Liver (tissue), 9 donors: ENCODE results near the gene NUCKS1. TPM values are rescaled to one million over a fixed set of nuclear protein-coding genes. Genes with fewer than 3 reads are reported as not detected.
A peak's percentile ranks its signal among the peaks of the same experiment; 100 is the strongest.

Source experiments
- DNase-seq: peaks from one replicate; pipeline ENCODE4 v3.0.0-alpha.2; 2017; ENCODE audit warnings: low spot score
- H3K27ac ChIP-seq, 2 donors: one replicate each; pipeline ENCODE4 v1.7.0; 2013; ENCODE audit warnings: inconsistent platforms in 2 of 2, low read length in 2 of 2, control low read depth in 1 of 2, low read depth in 1 of 2, mild to moderate bottlenecking in 1 of 2
- H3K27me3 ChIP-seq, 4 donors: one replicate each; pipeline versions ENCODE4 v1.6.1 to v1.7.0; 2013; ENCODE audit warnings: low read length in 3 of 4, inconsistent platforms in 1 of 4, mild to moderate bottlenecking in 1 of 4, moderate library complexity in 1 of 4; ENCODE audit not compliant: control insufficient read depth in 4 of 4, insufficient read depth in 4 of 4
- H3K36me3 ChIP-seq, 4 donors: one replicate each; pipeline versions ENCODE4 v1.6.1 to v1.7.0; 2013; ENCODE audit warnings: low read length in 3 of 4, mild to moderate bottlenecking in 3 of 4, low read depth in 1 of 4, moderate library complexity in 1 of 4; ENCODE audit not compliant: control insufficient read depth in 4 of 4, insufficient read depth in 3 of 4
- H3K4me1 ChIP-seq, 4 donors: one replicate each; pipeline versions ENCODE4 v1.6.1 to v1.7.0; 2013; ENCODE audit warnings: low read length in 3 of 4, mild to moderate bottlenecking in 3 of 4, moderate library complexity in 1 of 4; ENCODE audit not compliant: control insufficient read depth in 4 of 4, insufficient read depth in 4 of 4
- H3K4me3 ChIP-seq, 3 donors: one replicate each; pipeline versions ENCODE4 v1.6.1 to v1.7.0; 2013; ENCODE audit warnings: low read length in 3 of 3, control low read depth in 1 of 3, low read depth in 1 of 3, mild to moderate bottlenecking in 1 of 3
- H3K9ac ChIP-seq, 2 donors: one replicate each; pipeline ENCODE4 v1.7.0; 2013; ENCODE audit warnings: low read length in 2 of 2, mild to moderate bottlenecking in 2 of 2, moderate library complexity in 2 of 2, control low read depth in 1 of 2, low read depth in 1 of 2
- H3K9me3 ChIP-seq, 4 donors: one replicate each; pipeline versions ENCODE4 v1.6.1 to v1.7.0; 2013; ENCODE audit warnings: low read length in 3 of 4; ENCODE audit not compliant: control insufficient read depth in 4 of 4
- ATF3 ChIP-seq: IDR thresholded peaks from 2 replicates; pipeline ENCODE4 v1.6.1; 2016; ENCODE audit warnings: antibody characterized with exemption
- EGR1 ChIP-seq, 2 donors: IDR thresholded peaks; 2 replicates each; pipeline ENCODE4 v1.6.1; 2016 to 2018; ENCODE audit warnings: antibody characterized with exemption in 2 of 2, low read depth in 2 of 2
- FOXA2 ChIP-seq: IDR thresholded peaks from 2 replicates; pipeline ENCODE4 v1.6.1; 2016; ENCODE audit warnings: antibody characterized with exemption
- HNF4A ChIP-seq, 2 donors: conservative IDR thresholded peaks; 2 replicates each; pipeline ENCODE4 v1.6.1; 2016; ENCODE audit warnings: antibody characterized with exemption in 2 of 2, mild to moderate bottlenecking in 2 of 2
- HNF4G ChIP-seq: IDR thresholded peaks from 2 replicates; pipeline ENCODE4 v1.6.1; 2016; ENCODE audit warnings: antibody characterized with exemption
- JUND ChIP-seq, 2 donors: IDR thresholded peaks; 2 replicates each; pipeline ENCODE4 v1.6.1; 2016; ENCODE audit warnings: antibody characterized with exemption in 2 of 2
- MAX ChIP-seq: IDR thresholded peaks from 2 replicates; pipeline ENCODE4 v1.6.1; 2016; ENCODE audit warnings: antibody characterized with exemption
- NR2F2 ChIP-seq: IDR thresholded peaks from 2 replicates; pipeline ENCODE4 v1.6.1; 2016; ENCODE audit warnings: antibody characterized with exemption
- RAD21 ChIP-seq, 2 donors: IDR thresholded peaks; 2 replicates each; pipeline ENCODE4 v1.6.1; 2016; ENCODE audit warnings: antibody characterized with exemption in 2 of 2, mild to moderate bottlenecking in 2 of 2
- RXRA ChIP-seq, 2 donors: IDR thresholded peaks; 2 replicates each; pipeline ENCODE4 v1.6.1; 2017 to 2018; ENCODE audit warnings: antibody characterized with exemption in 2 of 2, mild to moderate bottlenecking in 1 of 2
- SP1 ChIP-seq: IDR thresholded peaks from 2 replicates; pipeline ENCODE4 v1.6.1; 2018; ENCODE audit warnings: antibody characterized with exemption, mild to moderate bottlenecking
- TAF1 ChIP-seq: conservative IDR thresholded peaks from 2 replicates; pipeline ENCODE4 v1.6.1; 2016; ENCODE audit warnings: antibody characterized with exemption, mild to moderate bottlenecking
- WGBS: extraction: QIAGEN DNeasy Blood & Tissue Kit; methylation state at CpG from one replicate; pipeline ENCODE4 v1.1.7; 2013; 5-methylcytosine and 5-hydroxymethylcytosine counted together
- polyA plus RNA-seq, 2 donors: library from polyadenylated mRNA; stranded (reverse) in 1 of 2; unstranded in 1 of 2; fragments of 200-250 nt in 1 of 2; fragments of >200 nt in 1 of 2; fragmentation: Nextera tagmentation in 1 of 2; extraction: Ambion mirVana in 1 of 2; gene quantifications; one replicate each; pipeline versions ENCODE4 v1.2.1 to v1.2.3, GENCODE V29; 2013 to 2015
- total RNA-seq, 2 donors: library from RNA; depleted of rRNA; stranded (reverse); fragments of >200 nt; gene quantifications; one replicate each; pipeline ENCODE4 v1.2.3, GENCODE V29; 2014
- TF ChIP-seq, protein P1 (sequence below): IDR thresholded peaks from 2 replicates; pipeline ENCODE4 v1.6.1; 2016; ENCODE audit warnings: antibody characterized with exemption
- TF ChIP-seq, protein P2 (sequence below): IDR thresholded peaks from 2 replicates; pipeline ENCODE4 v1.6.1; 2016; ENCODE audit warnings: antibody characterized with exemption, mild to moderate bottlenecking
- TF ChIP-seq, protein P3 (sequence below): fragments of 150-350 bp; IDR thresholded peaks from 2 replicates; pipeline ENCODE4 v1.5.1; 2017; ENCODE audit warnings: improper control_type of control experiment, low read depth, low read length; ENCODE audit not compliant: missing input control
- donor health status: healthy.
- donor health status: healthy.
- donor health status: healthy.
- donor health status: healthy.
- donor health status: healthy.

NUCKS1 gene
- total and polyA plus RNA-seq, 4 donors = 27.0 to 86.1 (median 42.6) TPM

DNA sequence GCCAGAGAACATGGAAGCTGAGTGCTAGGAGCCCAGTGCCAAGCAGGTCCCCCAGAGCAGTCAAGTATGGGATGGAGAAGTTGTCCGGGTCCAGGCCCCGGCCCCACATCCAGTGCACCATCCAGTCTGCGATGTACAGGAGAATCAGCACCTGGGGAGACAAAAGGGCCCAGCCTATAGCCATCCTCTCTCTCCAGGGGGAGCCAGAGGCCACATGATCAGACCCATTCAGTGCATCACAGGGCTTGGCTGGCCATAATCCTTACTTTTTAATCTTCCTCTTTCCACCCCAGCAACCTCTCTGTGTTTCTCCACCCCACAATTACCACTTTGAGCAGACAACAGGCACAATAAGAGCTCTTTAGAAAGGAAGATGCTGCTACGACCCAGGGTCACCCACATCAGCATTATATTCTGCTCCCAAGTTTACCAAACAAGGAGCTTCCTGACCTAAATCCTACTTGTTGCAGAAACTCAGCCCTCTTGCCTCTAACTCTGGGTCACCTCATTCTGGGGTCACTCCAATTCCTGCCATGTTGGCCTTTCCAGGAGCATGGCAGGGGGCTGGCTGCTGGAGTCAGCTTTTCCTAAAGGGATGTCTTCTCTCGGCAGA is 41.7 kb upstream of the NUCKS1 start:
- Histone ChIP-seq H3K4me3 (no peak overlapping the region), H3K9me3 (no peaks in the 10 kb centered on the region), H3K4me1 (no peaks in the 10 kb centered on the region), H3K9ac (no peak overlapping the region), H3K27me3 (no peaks in the 10 kb centered on the region), H3K36me3 (peaks cover 0 to 16% (median 7%) of the 10 kb centered on the region in 4 donors), H3K27ac (no peak overlapping the region)
- 59% methylated on average over 5 of the region's 5 CpGs for WGBS
- peak; percentile 72 for DNase-seq
- TF ChIP-seq, protein P1, sequence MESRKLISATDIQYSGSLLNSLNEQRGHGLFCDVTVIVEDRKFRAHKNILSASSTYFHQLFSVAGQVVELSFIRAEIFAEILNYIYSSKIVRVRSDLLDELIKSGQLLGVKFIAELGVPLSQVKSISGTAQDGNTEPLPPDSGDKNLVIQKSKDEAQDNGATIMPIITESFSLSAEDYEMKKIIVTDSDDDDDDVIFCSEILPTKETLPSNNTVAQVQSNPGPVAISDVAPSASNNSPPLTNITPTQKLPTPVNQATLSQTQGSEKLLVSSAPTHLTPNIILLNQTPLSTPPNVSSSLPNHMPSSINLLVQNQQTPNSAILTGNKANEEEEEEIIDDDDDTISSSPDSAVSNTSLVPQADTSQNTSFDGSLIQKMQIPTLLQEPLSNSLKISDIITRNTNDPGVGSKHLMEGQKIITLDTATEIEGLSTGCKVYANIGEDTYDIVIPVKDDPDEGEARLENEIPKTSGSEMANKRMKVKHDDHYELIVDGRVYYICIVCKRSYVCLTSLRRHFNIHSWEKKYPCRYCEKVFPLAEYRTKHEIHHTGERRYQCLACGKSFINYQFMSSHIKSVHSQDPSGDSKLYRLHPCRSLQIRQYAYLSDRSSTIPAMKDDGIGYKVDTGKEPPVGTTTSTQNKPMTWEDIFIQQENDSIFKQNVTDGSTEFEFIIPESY = no peak
- TF ChIP-seq, protein P2, sequence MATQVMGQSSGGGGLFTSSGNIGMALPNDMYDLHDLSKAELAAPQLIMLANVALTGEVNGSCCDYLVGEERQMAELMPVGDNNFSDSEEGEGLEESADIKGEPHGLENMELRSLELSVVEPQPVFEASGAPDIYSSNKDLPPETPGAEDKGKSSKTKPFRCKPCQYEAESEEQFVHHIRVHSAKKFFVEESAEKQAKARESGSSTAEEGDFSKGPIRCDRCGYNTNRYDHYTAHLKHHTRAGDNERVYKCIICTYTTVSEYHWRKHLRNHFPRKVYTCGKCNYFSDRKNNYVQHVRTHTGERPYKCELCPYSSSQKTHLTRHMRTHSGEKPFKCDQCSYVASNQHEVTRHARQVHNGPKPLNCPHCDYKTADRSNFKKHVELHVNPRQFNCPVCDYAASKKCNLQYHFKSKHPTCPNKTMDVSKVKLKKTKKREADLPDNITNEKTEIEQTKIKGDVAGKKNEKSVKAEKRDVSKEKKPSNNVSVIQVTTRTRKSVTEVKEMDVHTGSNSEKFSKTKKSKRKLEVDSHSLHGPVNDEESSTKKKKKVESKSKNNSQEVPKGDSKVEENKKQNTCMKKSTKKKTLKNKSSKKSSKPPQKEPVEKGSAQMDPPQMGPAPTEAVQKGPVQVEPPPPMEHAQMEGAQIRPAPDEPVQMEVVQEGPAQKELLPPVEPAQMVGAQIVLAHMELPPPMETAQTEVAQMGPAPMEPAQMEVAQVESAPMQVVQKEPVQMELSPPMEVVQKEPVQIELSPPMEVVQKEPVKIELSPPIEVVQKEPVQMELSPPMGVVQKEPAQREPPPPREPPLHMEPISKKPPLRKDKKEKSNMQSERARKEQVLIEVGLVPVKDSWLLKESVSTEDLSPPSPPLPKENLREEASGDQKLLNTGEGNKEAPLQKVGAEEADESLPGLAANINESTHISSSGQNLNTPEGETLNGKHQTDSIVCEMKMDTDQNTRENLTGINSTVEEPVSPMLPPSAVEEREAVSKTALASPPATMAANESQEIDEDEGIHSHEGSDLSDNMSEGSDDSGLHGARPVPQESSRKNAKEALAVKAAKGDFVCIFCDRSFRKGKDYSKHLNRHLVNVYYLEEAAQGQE = no peak
- TF ChIP-seq, protein P3, sequence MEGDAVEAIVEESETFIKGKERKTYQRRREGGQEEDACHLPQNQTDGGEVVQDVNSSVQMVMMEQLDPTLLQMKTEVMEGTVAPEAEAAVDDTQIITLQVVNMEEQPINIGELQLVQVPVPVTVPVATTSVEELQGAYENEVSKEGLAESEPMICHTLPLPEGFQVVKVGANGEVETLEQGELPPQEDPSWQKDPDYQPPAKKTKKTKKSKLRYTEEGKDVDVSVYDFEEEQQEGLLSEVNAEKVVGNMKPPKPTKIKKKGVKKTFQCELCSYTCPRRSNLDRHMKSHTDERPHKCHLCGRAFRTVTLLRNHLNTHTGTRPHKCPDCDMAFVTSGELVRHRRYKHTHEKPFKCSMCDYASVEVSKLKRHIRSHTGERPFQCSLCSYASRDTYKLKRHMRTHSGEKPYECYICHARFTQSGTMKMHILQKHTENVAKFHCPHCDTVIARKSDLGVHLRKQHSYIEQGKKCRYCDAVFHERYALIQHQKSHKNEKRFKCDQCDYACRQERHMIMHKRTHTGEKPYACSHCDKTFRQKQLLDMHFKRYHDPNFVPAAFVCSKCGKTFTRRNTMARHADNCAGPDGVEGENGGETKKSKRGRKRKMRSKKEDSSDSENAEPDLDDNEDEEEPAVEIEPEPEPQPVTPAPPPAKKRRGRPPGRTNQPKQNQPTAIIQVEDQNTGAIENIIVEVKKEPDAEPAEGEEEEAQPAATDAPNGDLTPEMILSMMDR = peak; percentile 89
- TF ChIP-seq EGR1 (IDR thresholded peaks at IDR 0.05; ENCODE audit: low read depth in 2 of 2) (no peak), RXRA (IDR thresholded peaks at IDR 0.05) (no peak), ATF3 (no peak), HNF4G (no peak), RAD21 (IDR thresholded peaks at IDR 0.05) (peak; percentile 94 to 96), FOXA2 (no peak)

DNA sequence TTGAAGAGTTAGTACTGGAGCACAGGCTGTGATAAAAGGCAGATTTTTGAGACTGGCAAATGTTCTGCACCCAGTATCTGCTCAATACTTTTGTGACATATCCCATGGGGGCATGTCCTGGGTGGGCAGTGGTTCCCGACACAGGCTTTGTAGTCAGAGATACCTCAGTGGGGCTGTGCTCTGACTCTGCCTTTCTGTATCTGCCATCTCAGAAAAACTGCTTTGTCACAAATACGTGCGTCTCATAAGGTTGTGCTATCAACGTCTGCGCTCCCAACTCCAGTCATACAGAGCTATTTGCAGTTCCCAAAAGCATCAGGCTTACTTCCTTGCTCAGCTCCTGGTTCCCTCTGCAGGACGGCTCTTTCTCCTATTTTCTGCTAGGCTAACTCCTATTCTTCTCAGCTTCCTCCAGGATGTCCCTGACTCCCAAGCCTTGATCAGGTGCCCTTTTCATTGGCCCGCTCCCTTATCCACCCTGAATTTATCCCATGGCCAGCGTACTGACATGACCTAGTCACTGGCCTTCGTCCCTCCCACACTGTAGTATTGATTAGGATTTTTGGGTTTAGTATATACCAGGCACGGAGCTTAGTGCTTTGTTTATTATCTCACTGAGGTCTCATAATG is 37.4 kb upstream of the NUCKS1 start:
- Histone ChIP-seq H3K4me3 (no peak overlapping the region), H3K4me1 (peaks cover 0 to 7% (median under 1%) of the 10 kb centered on the region in 4 donors), H3K9ac (no peak overlapping the region), H3K27ac (no peak overlapping the region), H3K9me3 (no peaks in the 10 kb centered on the region), H3K27me3 (no peaks in the 10 kb centered on the region), H3K36me3 (no peaks in the 10 kb centered on the region)
- 84% methylated on average over 10 of the region's 10 CpGs for WGBS
- no peak for DNase-seq
- TF ChIP-seq TAF1 (no peak), SP1 (no peak), NR2F2 (no peak), FOXA2 (no peak), JUND (IDR thresholded peaks at IDR 0.05) (no peak), RAD21 (IDR thresholded peaks at IDR 0.05) (no peak), MAX (no peak), RXRA (IDR thresholded peaks at IDR 0.05) (no peak), HNF4A (conservative IDR thresholded peaks at IDR 0.05) (no peak)
- TF ChIP-seq, protein P2 = no peak
